WTC11 (cell line): ENCODE measurements around the gene PSMG2.

ENCODE experiments used
- AFF4 ChIP-seq: sonication (generic); formaldehyde crosslinking; IDR thresholded peaks from 2 replicates; pipeline ENCODE4 v1.8.1; 2023; ENCODE audit warnings: mild to moderate bottlenecking, missing genetic modification reagents, borderline replicate concordance
- CREB1 ChIP-seq: sonication (generic); formaldehyde crosslinking; IDR thresholded peaks from 2 replicates; pipeline ENCODE4 v1.8.0; 2023; ENCODE audit warnings: mild to moderate bottlenecking, missing genetic modification reagents
- CTCF ChIP-seq: fragments of 200-600 bp; IDR thresholded peaks from 2 replicates; pipeline ENCODE4 v1.8.0; 2022; ENCODE audit warnings: antibody characterized with exemption
- ELF4 ChIP-seq: sonication (generic); formaldehyde crosslinking; IDR thresholded peaks from 2 replicates; pipeline ENCODE4 v1.8.1; 2022; ENCODE audit warnings: low read depth, mild to moderate bottlenecking, moderate library complexity, missing genetic modification reagents
- EMX1 ChIP-seq: fragments of 250-450 bp; sonication (Bioruptor Pico); IDR thresholded peaks from 2 replicates; pipeline ENCODE4 v1.8.0; 2021; ENCODE audit warnings: mild to moderate bottlenecking
- FOXJ3 ChIP-seq: sonication (generic); formaldehyde crosslinking; IDR thresholded peaks from 2 replicates; pipeline ENCODE4 v1.9.0; 2021; ENCODE audit warnings: missing genetic modification reagents, mild to moderate bottlenecking, borderline replicate concordance
- IRF1 ChIP-seq: sonication (generic); formaldehyde crosslinking; IDR thresholded peaks from 2 replicates; pipeline ENCODE4 v1.8.0; 2023; ENCODE audit warnings: missing genetic modification reagents
- MAX ChIP-seq: sonication (generic); formaldehyde crosslinking; IDR thresholded peaks from 2 replicates; pipeline ENCODE4 v1.8.0; 2022; ENCODE audit warnings: mild to moderate bottlenecking, missing genetic modification reagents
- MXD4 ChIP-seq: fragments of 250-450 bp; sonication (Bioruptor Pico); IDR thresholded peaks from 2 replicates; pipeline ENCODE4 v1.8.0; 2021; ENCODE audit warnings: mild to moderate bottlenecking, moderate library complexity, borderline replicate concordance
- NFATC4 ChIP-seq: fragments of 250-450 bp; sonication (Bioruptor Pico); IDR thresholded peaks from 2 replicates; pipeline ENCODE4 v1.9.0; 2021; ENCODE audit warnings: mild to moderate bottlenecking
- NR3C1 ChIP-seq: sonication (generic); formaldehyde crosslinking; conservative IDR thresholded peaks from 2 replicates; pipeline ENCODE4 v1.8.1; 2023; ENCODE audit warnings: low read depth, mild to moderate bottlenecking, missing genetic modification reagents
- TCF7 ChIP-seq: sonication (generic); formaldehyde crosslinking; IDR thresholded peaks from 2 replicates; pipeline ENCODE4 v1.8.0; 2022; ENCODE audit warnings: mild to moderate bottlenecking, low read depth, missing genetic modification reagents, moderate library complexity
- USF1 ChIP-seq: sonication (generic); formaldehyde crosslinking; IDR thresholded peaks from 2 replicates; pipeline ENCODE4 v1.8.0; 2022; ENCODE audit warnings: mild to moderate bottlenecking, missing genetic modification reagents
- ZNF138 ChIP-seq: sonication (generic); formaldehyde crosslinking; conservative IDR thresholded peaks from 2 replicates; pipeline ENCODE4 v1.8.1; 2022; ENCODE audit warnings: mild to moderate bottlenecking, moderate library complexity, missing genetic modification reagents

GRCh38 chr18:12737243-12737902 is 34.5 kb downstream of the PSMG2 start:
- TF ChIP-seq CTCF (no peak), CREB1 (CRISPR knock-in tag) (no peak), EMX1 (CRISPR knock-in tag) (no peak), TCF7 (no peak), NFATC4 (no peak), AFF4 (CRISPR knock-in tag) (no peak), ELF4 (CRISPR knock-in tag) (no peak), NR3C1 (no peak), MAX (CRISPR knock-in tag) (no peak), FOXJ3 (CRISPR knock-in tag) (no peak), USF1 (CRISPR knock-in tag) (no peak), ZNF138 (CRISPR knock-in tag) (no peak), MXD4 (CRISPR knock-in tag) (no peak), IRF1 (CRISPR knock-in tag) (no peak)
